IMR-90 (cell line): ENCODE results near the gene CD300LD. TPM values are rescaled to one million over a fixed set of nuclear protein-coding genes. Genes with fewer than 3 reads are reported as not detected.

Experiments
- ATAC-seq: fragments of 200-7000 bp; cut with Tn5 transposase; 2 replicates; pipeline ENCODE4 v1.9.1; 2020; ENCODE audit warnings: low read depth, mild to moderate bottlenecking, moderate library complexity
- BruUV-seq: library from RNA; stranded (reverse); fragments of 400-500 nt; replicated peaks from 2 replicates; lab custom pipeline; 2021; lab: Mats Ljungman, UMichigan
- CTCF ChIA-PET: fragments of 300-600 bp; formaldehyde crosslinking; extraction: SDS; loops from one replicate; lab custom pipeline; 2021; ENCODE audit warnings: antibody characterized with exemption; lab: Yijun Ruan, JAX
- POLR2A ChIA-PET: fragments of 300-600 bp; sonication (Branson Sonifier 250); formaldehyde crosslinking; loops from one replicate; lab custom pipeline; 2022; ENCODE audit warnings: antibody characterized with exemption; ENCODE audit not compliant: unreplicated experiment; lab: Charles Lee
- DNase-seq: peaks from one replicate; pipeline ENCODE4 v3.0.0; 2013
- H2AFZ ChIP-seq: replicated peaks from 2 replicates; pipeline ENCODE3; 2013; ENCODE audit warnings: low read length, mild to moderate bottlenecking; ENCODE audit not compliant: poor library complexity
- H2AK5ac ChIP-seq: 2 replicates; pipeline ENCODE4 v1.6.1; 2013; ENCODE audit warnings: low read depth, low read length, inconsistent platforms
- H2AK9ac ChIP-seq: replicated peaks from 2 replicates; pipeline ENCODE3; 2013; ENCODE audit warnings: mild to moderate bottlenecking, low read depth, low read length, moderate library complexity; ENCODE audit not compliant: poor library complexity
- H2BK120ac ChIP-seq: 2 replicates; pipeline ENCODE4 v1.6.1; 2013; ENCODE audit warnings: low read depth, low read length, inconsistent platforms
- H2BK15ac ChIP-seq: 3 replicates; pipeline ENCODE4 v1.6.1; 2013; ENCODE audit warnings: low read depth, low read length, inconsistent platforms
- H2BK20ac ChIP-seq: 2 replicates; pipeline ENCODE4 v1.6.1; 2013; ENCODE audit warnings: low read depth, mild to moderate bottlenecking, inconsistent platforms, low read length, moderate library complexity
- H2BK5ac ChIP-seq: 2 replicates; pipeline ENCODE4 v1.6.1; 2013; ENCODE audit warnings: mild to moderate bottlenecking, low read depth, low read length, inconsistent platforms; ENCODE audit not compliant: poor library complexity, severe bottlenecking
- H3K14ac ChIP-seq: replicated peaks from 2 replicates; pipeline ENCODE4 v1.6.1; 2013; ENCODE audit warnings: low read depth, low read length, inconsistent platforms
- H3K18ac ChIP-seq: 2 replicates; pipeline ENCODE4 v1.6.1; 2013; ENCODE audit warnings: low read depth, low read length, control low read depth
- H3K23ac ChIP-seq: 2 replicates; pipeline ENCODE4 v1.6.1; 2013; ENCODE audit warnings: low read depth, low read length, inconsistent platforms
- H3K27ac ChIP-seq: 2 replicates; pipeline ENCODE4 v1.5.1; 2013; ENCODE audit warnings: mild to moderate bottlenecking, control low read depth, low read length; ENCODE audit not compliant: insufficient read depth
- H3K27me3 ChIP-seq: 2 replicates; pipeline ENCODE4 v1.6.1; 2013; ENCODE audit warnings: low read length; ENCODE audit not compliant: control insufficient read depth, insufficient read depth
- H3K36me3 ChIP-seq: 2 replicates; pipeline ENCODE4 v1.6.1; 2013; ENCODE audit warnings: low read length, mixed read lengths; ENCODE audit not compliant: control insufficient read depth, insufficient read depth
- H3K4ac ChIP-seq: 2 replicates; pipeline ENCODE4 v1.6.1; 2013; ENCODE audit warnings: low read depth, low read length, inconsistent platforms
- H3K4me1 ChIP-seq: 2 replicates; pipeline ENCODE4 v1.6.1; 2013; ENCODE audit warnings: low read length, mixed read lengths; ENCODE audit not compliant: control insufficient read depth, insufficient read depth
- H3K4me2 ChIP-seq: 2 replicates; pipeline ENCODE4 v1.6.1; 2013; ENCODE audit warnings: low read depth, mild to moderate bottlenecking, control low read depth, low read length, moderate library complexity
- H3K4me3 ChIP-seq: 2 replicates; pipeline ENCODE4 v1.5.1; 2013; ENCODE audit warnings: low read depth, mild to moderate bottlenecking, control low read depth, low read length, moderate library complexity; ENCODE audit not compliant: insufficient read depth
- H3K56ac ChIP-seq: 2 replicates; pipeline ENCODE4 v1.6.1; 2013; ENCODE audit warnings: low read length, inconsistent platforms; ENCODE audit not compliant: insufficient read depth; ENCODE audit errors: extremely low read depth
- H3K79me1 ChIP-seq, 2 experiments: 2 replicates each; pipeline ENCODE4 v1.6.1; 2013; ENCODE audit warnings: low read length in 2 of 2, inconsistent platforms in 1 of 2, low read depth in 1 of 2
- H3K9ac ChIP-seq: 2 replicates; pipeline ENCODE4 v1.6.1; 2013; ENCODE audit warnings: low read depth, low read length, control low read depth
- H3K9me1 ChIP-seq: 2 replicates; pipeline ENCODE4 v1.6.1; 2013; ENCODE audit warnings: low read length, inconsistent platforms; ENCODE audit not compliant: insufficient read depth
- H3K9me3 ChIP-seq: 2 replicates; pipeline ENCODE4 v1.6.1; 2013; ENCODE audit warnings: low read length; ENCODE audit not compliant: control insufficient read depth, insufficient read depth
- H4K20me1 ChIP-seq: 2 replicates; pipeline ENCODE4 v1.6.1; 2013; ENCODE audit warnings: low read length, inconsistent platforms; ENCODE audit not compliant: insufficient read depth
- H4K5ac ChIP-seq: 2 replicates; pipeline ENCODE4 v1.6.1; 2013; ENCODE audit warnings: mild to moderate bottlenecking, low read depth, low read length, control low read depth
- H4K8ac ChIP-seq, 2 experiments: 2 replicates each; pipeline ENCODE4 v1.6.1; 2013; ENCODE audit warnings: low read depth in 2 of 2, low read length in 2 of 2, control low read depth in 1 of 2, inconsistent platforms in 1 of 2
- H4K91ac ChIP-seq: 2 replicates; pipeline ENCODE4 v1.6.1; 2013; ENCODE audit warnings: low read depth, low read length, inconsistent platforms; ENCODE audit not compliant: insufficient read depth
- BHLHE40 ChIP-seq: fragments of 150-350 bp; IDR thresholded peaks from 2 replicates; pipeline ENCODE4 v1.6.1; 2016; ENCODE audit warnings: mild to moderate bottlenecking, low read depth, low read length
- CEBPB ChIP-seq: IDR thresholded peaks from 2 replicates; pipeline ENCODE4 v1.6.1; 2012; ENCODE audit warnings: low read depth, low read length, improper control_type of control experiment
- CHD1 ChIP-seq: IDR thresholded peaks from 2 replicates; pipeline ENCODE4 v1.6.1; 2012; ENCODE audit warnings: low read depth, low read length, improper control_type of control experiment
- CTCF ChIP-seq: conservative IDR thresholded peaks from 2 replicates; pipeline ENCODE4 v1.5.1; 2012; ENCODE audit warnings: mild to moderate bottlenecking, low read depth, low read length, improper control_type of control experiment
- FOS ChIP-seq: fragments of 150-350 bp; IDR thresholded peaks from 2 replicates; pipeline ENCODE4 v1.6.1; 2016; ENCODE audit warnings: low read depth, low read length
- MAFK ChIP-seq: IDR thresholded peaks from 2 replicates; pipeline ENCODE4 v1.6.1; 2012; ENCODE audit warnings: low read depth, low read length, improper control_type of control experiment
- MAZ ChIP-seq: IDR thresholded peaks from 2 replicates; pipeline ENCODE4 v1.6.1; 2012; ENCODE audit warnings: low read depth, mild to moderate bottlenecking, low read length, improper control_type of control experiment, moderate library complexity, borderline replicate concordance
- NFE2L2 ChIP-seq: fragments of 150-350 bp; IDR thresholded peaks from 2 replicates; pipeline ENCODE4 v1.6.1; 2016; ENCODE audit warnings: low read depth, mild to moderate bottlenecking, low read length
- POLR2A ChIP-seq: IDR thresholded peaks from 2 replicates; pipeline ENCODE4 v1.6.1; 2012; ENCODE audit warnings: mild to moderate bottlenecking, low read depth, low read length
- RAD21 ChIP-seq: IDR thresholded peaks from 2 replicates; pipeline ENCODE4 v1.6.1; 2012; ENCODE audit warnings: low read length, improper control_type of control experiment
- RFX5 ChIP-seq: IDR thresholded peaks from 2 replicates; pipeline ENCODE4 v1.8.0; 2012; ENCODE audit warnings: low read depth, mild to moderate bottlenecking, low read length, moderate library complexity
- SMC3 ChIP-seq: fragments of 150-350 bp; IDR thresholded peaks from 2 replicates; pipeline ENCODE4 v1.6.1; 2016; ENCODE audit warnings: low read depth, mild to moderate bottlenecking, antibody characterized with exemption, low read length, moderate library complexity
- WGBS, 2 experiments: methylation state at CpG; one replicate each; pipeline versions ENCODE4 v1.1.5 to v1.1.7; 2013; ENCODE audit warnings: missing lambda C conversion rate in 2 of 2; ENCODE audit not compliant: insufficient read length in 1 of 2; ENCODE audit errors: extremely low coverage in 2 of 2; 5-methylcytosine and 5-hydroxymethylcytosine counted together
- dilution Hi-C: fragments of 300-500 bp; cut with HindIII; formaldehyde crosslinking; loops from one replicate; pipeline ENCODE4 v1.14.3; 2018; ENCODE audit warnings: low sequenced_read_pairs; ENCODE audit not compliant: unreplicated experiment
- in situ Hi-C: fragments of 300-500 bp; cut with MboI; formaldehyde crosslinking; loops from 3 replicates; pipeline ENCODE4 v1.14.3; 2019; ENCODE audit warnings: low sequenced_read_pairs, inconsistent platforms, mixed read lengths
- intact Hi-C: fragments of 100-400 bp; cut with micrococcal nuclease; formaldehyde crosslinking; loops from 2 replicates; pipeline ENCODE4 v1.10.0; 2022
- polyA plus RNA-seq, 3 experiments: library from polyadenylated mRNA; depleted of rRNA; stranded (reverse); fragments of >200 nt; gene quantifications; 2 replicates each; pipeline ENCODE4 v1.2.3, GENCODE V29; 2012; ENCODE audit warnings: low replicate concordance in 1 of 3
- total RNA-seq: library from RNA; depleted of rRNA; stranded (reverse); fragments of >200 nt; gene quantifications from 2 replicates; pipeline ENCODE4 v1.2.3, GENCODE V29; 2012
- TF ChIP-seq, protein P1 (sequence below): fragments of 150-350 bp; IDR thresholded peaks from 2 replicates; pipeline ENCODE4 v1.6.1; 2017; ENCODE audit warnings: mild to moderate bottlenecking, antibody characterized with exemption, low read length, low read depth

The CD300LD gene
- total and polyA plus RNA-seq, 2 of the 4 experiments (the other 2 are of a cell fraction): not detected

DNA sequence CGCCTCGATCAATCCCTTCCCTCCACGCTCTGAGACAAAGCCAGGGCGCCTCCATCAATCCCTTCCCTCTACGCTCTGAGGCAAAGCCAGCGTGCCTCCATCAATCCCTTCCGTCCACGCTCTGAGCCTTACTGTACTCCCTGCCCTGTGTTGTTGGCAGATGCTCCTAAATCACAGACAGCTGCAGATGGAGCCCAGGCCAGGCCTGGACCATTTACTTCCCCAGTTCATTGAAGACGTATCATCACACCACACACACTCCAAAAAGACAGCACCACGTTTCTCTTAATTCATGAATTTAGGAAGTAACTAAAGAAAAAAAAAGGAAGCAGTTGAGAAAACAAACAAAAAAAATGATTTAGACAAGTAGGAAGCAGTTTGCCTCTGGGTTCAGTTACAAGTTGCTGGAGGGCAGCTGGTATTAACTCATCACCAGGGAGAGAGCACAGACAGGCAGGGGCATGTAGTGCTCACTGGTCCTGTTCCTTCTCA lies 7.4 kb upstream of the CD300LD start:
- H3K4ac ChIP-seq: no peak overlapping the region
- H3K14ac ChIP-seq: no peak overlapping the region
- H2BK15ac ChIP-seq: no peak overlapping the region
- H2AK9ac ChIP-seq: no peak overlapping the region
- H3K9me3 ChIP-seq: peaks cover 3% of the 10 kb centered on the region; the same call in 1 of the 2 replicates
- no peaks in the 10 kb centered on the region for H3K4me1 ChIP-seq
- no peak overlapping the region for H4K8ac ChIP-seq
- no TSS peak for BruUV-seq
- ChIA-PET CTCF (no interaction called here), POLR2A (no interaction called here)
- no peak overlapping the region for H3K18ac ChIP-seq
- H3K79me1 ChIP-seq: no peaks in the 10 kb centered on the region
- no peak overlapping the region for H4K91ac ChIP-seq
- no peak overlapping the region for H2BK120ac ChIP-seq
- TF ChIP-seq RFX5 (no peak), BHLHE40 (no peak), MAZ (no peak), CEBPB (no peak), POLR2A (no peak), MAFK (no peak), RAD21 (no peak), SMC3 (no peak), CHD1 (no peak), NFE2L2 (no peak), CTCF (no peak), FOS (no peak)
- TF ChIP-seq, protein P1, sequence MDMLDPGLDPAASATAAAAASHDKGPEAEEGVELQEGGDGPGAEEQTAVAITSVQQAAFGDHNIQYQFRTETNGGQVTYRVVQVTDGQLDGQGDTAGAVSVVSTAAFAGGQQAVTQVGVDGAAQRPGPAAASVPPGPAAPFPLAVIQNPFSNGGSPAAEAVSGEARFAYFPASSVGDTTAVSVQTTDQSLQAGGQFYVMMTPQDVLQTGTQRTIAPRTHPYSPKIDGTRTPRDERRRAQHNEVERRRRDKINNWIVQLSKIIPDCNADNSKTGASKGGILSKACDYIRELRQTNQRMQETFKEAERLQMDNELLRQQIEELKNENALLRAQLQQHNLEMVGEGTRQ: no peak
- H3K56ac ChIP-seq: no peak overlapping the region
- H3K27me3 ChIP-seq: no peaks in the 10 kb centered on the region
- H2AFZ ChIP-seq: no peak overlapping the region
- no peak overlapping the region for H4K5ac ChIP-seq
- intact Hi-C loops: no loop called here
- no peaks in the 10 kb centered on the region for H3K9me1 ChIP-seq
- no peak overlapping the region for H2AK5ac ChIP-seq
- no peak overlapping the region for H3K9ac ChIP-seq
- WGBS, 2 experiments: 42% methylated on average over 3 of the region's 10 CpGs; no CpG with 5 or more reads in 1 of the 2 experiments
- H3K23ac ChIP-seq: no peak overlapping the region
- no peak overlapping the region for H3K4me2 ChIP-seq
- H3K4me3 ChIP-seq: no peak overlapping the region
- H3K27ac ChIP-seq: no peak overlapping the region
- no peaks in the 10 kb centered on the region for H3K36me3 ChIP-seq
- no peak overlapping the region for H2BK20ac ChIP-seq
- DNase-seq (no peak), ATAC-seq (no peak)
- no peak overlapping the region for H2BK5ac ChIP-seq
- dilution Hi-C loops: no loop called here
- H4K20me1 ChIP-seq: no peaks in the 10 kb centered on the region
- in situ Hi-C loops: no loop called here
